Astrocyte (in vitro differentiated cells and primary cell): Measurements from ENCODE around the gene ENOX1.

Source experiments
- CTCF ChIP-seq: IDR thresholded peaks from 2 replicates; pipeline ENCODE4 v1.5.1; 2011; ENCODE audit warnings: low read depth, mild to moderate bottlenecking, inconsistent platforms, low read length, moderate library complexity; ENCODE audit not compliant: insufficient read depth
- EZH2 ChIP-seq: IDR thresholded peaks from 2 replicates; pipeline ENCODE4 v1.6.1; 2012; ENCODE audit warnings: mild to moderate bottlenecking, low read length, inconsistent platforms; ENCODE audit not compliant: insufficient read depth

- peak; percentile 61 for TF ChIP-seq CTCF
- no peak for TF ChIP-seq EZH2
Measured at GRCh38 chr13:43787997-43788396, 1.2 kb upstream of the ENOX1 start.
